HepG2 (cell line): Measurements from ENCODE around the gene TMEM219. TPM values are rescaled to one million over a fixed set of nuclear protein-coding genes. Genes with fewer than 3 reads are reported as not detected.

Source experiments
- ATAC-seq: fragments of 200-7000 bp; cut with Tn5 transposase; 3 replicates; pipeline ENCODE4 v1.9.1; 2020; ENCODE audit warnings: mild to moderate bottlenecking, moderate library complexity
- BruUV-seq: library from RNA; stranded (reverse); fragments of 400-500 nt; replicated peaks from 2 replicates; lab custom pipeline; 2021; lab: Mats Ljungman, UMichigan
- CTCF ChIA-PET: fragments of 300-600 bp; formaldehyde crosslinking; extraction: SDS; loops from one replicate; lab custom pipeline; 2021; ENCODE audit warnings: low total read pairs, inconsistent platforms, low intra/inter-chr PET ratio; lab: Yijun Ruan, JAX
- POLR2A ChIA-PET: fragments of 350-600 bp; sonication (Branson Sonifier 250); formaldehyde crosslinking; loops from one replicate; lab custom pipeline; 2020; ENCODE audit warnings: antibody characterized with exemption, inconsistent platforms; lab: Yijun Ruan, JAX
- DNase-seq: peaks from one replicate; pipeline ENCODE4 v3.0.0-alpha.2; 2015; ENCODE audit warnings: low spot score
- FAIRE-seq: peaks from 3 replicates; lab custom pipeline; 2011; peaks lifted over from hg19 to GRCh38; lab: Jason Lieb, UNC
- H2AFZ ChIP-seq: one replicate; pipeline ENCODE4 v1.6.1; 2011; ENCODE audit warnings: low read length, inconsistent platforms
- H3K27ac ChIP-seq: fragments of 300-600 bp; 3 replicates; pipeline ENCODE4 v1.8.0; 2011; ENCODE audit warnings: mixed run types, mild to moderate bottlenecking, mixed read lengths, low read length, inconsistent platforms; ENCODE audit not compliant: insufficient read depth; ENCODE audit errors: extremely low read length
- H3K27me3 ChIP-seq, 2 experiments: fragments of 200-600 bp in 1 of 2; 2 replicates in 1 of 2; 3 replicates in 1 of 2; pipeline versions ENCODE4 v1.6.0 to v1.8.0; 2011; ENCODE audit warnings: low read length in 2 of 2, mild to moderate bottlenecking in 2 of 2, moderate library complexity in 2 of 2, inconsistent platforms in 1 of 2; ENCODE audit not compliant: insufficient read depth in 2 of 2, control insufficient read depth in 1 of 2
- H3K36me3 ChIP-seq, 2 experiments: fragments of 200-600 bp in 1 of 2; replicated peaks in 1 of 2; 2 replicates in 1 of 2; 3 replicates in 1 of 2; pipeline versions ENCODE4 v1.5.1 to v1.8.0; 2011; ENCODE audit warnings: low read length in 2 of 2, inconsistent platforms in 1 of 2; ENCODE audit not compliant: insufficient read depth in 2 of 2, control insufficient read depth in 1 of 2
- H3K4me1 ChIP-seq: 2 replicates; pipeline ENCODE4 v1.5.1; 2012; ENCODE audit warnings: low read length, inconsistent platforms; ENCODE audit not compliant: insufficient read depth
- H3K4me2 ChIP-seq: 2 replicates; pipeline ENCODE4 v1.6.0; 2011; ENCODE audit warnings: low read depth, low read length, inconsistent platforms
- H3K4me3 ChIP-seq, 3 experiments: fragments of 200-600 bp in 1 of 3; sonication (generic), shearing (Covaris generic) in 1 of 3; replicated peaks in 1 of 3; 2 replicates each; pipeline ENCODE4 v1.5.1; 2011 to 2016; ENCODE audit warnings: low read length in 3 of 3, inconsistent platforms in 2 of 3, low read depth in 2 of 3, mild to moderate bottlenecking in 2 of 3, control low read depth in 1 of 3, mixed read lengths in 1 of 3; ENCODE audit not compliant: insufficient read depth in 1 of 3
- H3K79me2 ChIP-seq: one replicate; pipeline ENCODE4 v1.6.1; 2011; ENCODE audit warnings: low read length, inconsistent platforms; ENCODE audit not compliant: insufficient read depth
- H3K9ac ChIP-seq: 2 replicates; pipeline ENCODE4 v1.6.0; 2011; ENCODE audit warnings: mild to moderate bottlenecking, low read depth, low read length, inconsistent platforms; ENCODE audit not compliant: insufficient read depth
- H3K9me3 ChIP-seq: 2 replicates; pipeline ENCODE4 v1.5.1; 2012; ENCODE audit warnings: mild to moderate bottlenecking, low read length
- H4K20me1 ChIP-seq: 2 replicates; pipeline ENCODE4 v1.6.0; 2011; ENCODE audit warnings: inconsistent platforms, mild to moderate bottlenecking, low read length, moderate library complexity; ENCODE audit not compliant: insufficient read depth
- ATF1 ChIP-seq: IDR thresholded peaks from 2 replicates; pipeline ENCODE4 v1.6.1; 2016; ENCODE audit warnings: mild to moderate bottlenecking, control low read depth
- CEBPG ChIP-seq: IDR thresholded peaks from 2 replicates; pipeline ENCODE4 v1.6.1; 2016
- IRX3 ChIP-seq: sonication (generic); formaldehyde crosslinking; IDR thresholded peaks from 2 replicates; pipeline ENCODE4 v1.8.1; 2023; ENCODE audit warnings: mild to moderate bottlenecking, low read depth, missing genetic modification reagents, borderline replicate concordance
- MXD4 ChIP-seq: IDR thresholded peaks from 2 replicates; pipeline ENCODE4 v1.6.1; 2016; ENCODE audit warnings: mild to moderate bottlenecking, missing biosample characterization, missing genetic modification reagents
- NCOR1 ChIP-seq: fragments of 200-600 bp; sonication (generic); IDR thresholded peaks from 2 replicates; pipeline ENCODE4 v1.7.0; 2017; ENCODE audit warnings: antibody characterized with exemption, low read length, borderline replicate concordance
- PHF8 ChIP-seq: sonication (generic); formaldehyde crosslinking; IDR thresholded peaks from 2 replicates; pipeline ENCODE4 v1.5.0; 2020; ENCODE audit warnings: missing genetic modification reagents
- SPEN ChIP-seq: sonication (generic); formaldehyde crosslinking; IDR thresholded peaks from 2 replicates; pipeline ENCODE4 v1.5.1; 2020; ENCODE audit warnings: low read depth, mild to moderate bottlenecking, missing genetic modification reagents
- SUZ12 ChIP-seq: fragments of 150-350 bp; IDR thresholded peaks from 2 replicates; pipeline ENCODE4 v1.6.1; 2014; ENCODE audit warnings: low read depth, low read length
- SYNCRIP ChIP-seq: fragments of 200-400 bp; formaldehyde crosslinking; IDR thresholded peaks from 2 replicates; pipeline ENCODE4 v1.6.1; 2018; ENCODE audit warnings: mild to moderate bottlenecking, low read depth, low read length; ENCODE audit not compliant: insufficient read depth
- ZFP41 ChIP-seq: sonication (generic); formaldehyde crosslinking; IDR thresholded peaks from 2 replicates; pipeline ENCODE4 v1.4.0; 2020; ENCODE audit warnings: mild to moderate bottlenecking, missing genetic modification reagents, borderline replicate concordance
- ZFX ChIP-seq: sonication (generic); formaldehyde crosslinking; IDR thresholded peaks from 2 replicates; pipeline ENCODE4 v1.4.0; 2020; ENCODE audit warnings: mild to moderate bottlenecking, low read depth, missing genetic modification reagents, moderate library complexity
- ZNF20 ChIP-seq: sonication (generic); formaldehyde crosslinking; IDR thresholded peaks from 2 replicates; pipeline ENCODE4 v1.4.0; 2020; ENCODE audit warnings: mild to moderate bottlenecking, moderate library complexity, missing genetic modification reagents
- ZNF251 ChIP-seq: sonication (generic); formaldehyde crosslinking; IDR thresholded peaks from 2 replicates; pipeline ENCODE4 v1.9.0; 2021; ENCODE audit warnings: mild to moderate bottlenecking, missing genetic modification reagents
- ZNF253 ChIP-seq: sonication (generic); formaldehyde crosslinking; IDR thresholded peaks from 2 replicates; pipeline ENCODE4 v1.8.0; 2022; ENCODE audit warnings: mild to moderate bottlenecking, missing genetic modification reagents, borderline replicate concordance
- ZNF317 ChIP-seq: sonication (generic); formaldehyde crosslinking; IDR thresholded peaks from 2 replicates; pipeline ENCODE4 v1.5.0; 2020; ENCODE audit warnings: mild to moderate bottlenecking, missing genetic modification reagents
- ZNF616 ChIP-seq: sonication (generic); formaldehyde crosslinking; IDR thresholded peaks from 2 replicates; pipeline ENCODE4 v1.5.0; 2020; ENCODE audit warnings: low read depth, mild to moderate bottlenecking, missing genetic modification reagents
- ZNF703 ChIP-seq: sonication (generic); formaldehyde crosslinking; IDR thresholded peaks from 2 replicates; pipeline ENCODE4 v1.5.1; 2020; ENCODE audit warnings: missing genetic modification reagents, mild to moderate bottlenecking, moderate library complexity, borderline replicate concordance
- ZZZ3 ChIP-seq: sonication (generic); formaldehyde crosslinking; IDR thresholded peaks from 2 replicates; pipeline ENCODE4 v1.4.0; 2020; ENCODE audit warnings: missing genetic modification reagents, mild to moderate bottlenecking, borderline replicate concordance
- WGBS: methylation state at CpG from one replicate; pipeline ENCODE4 v1.1.6; 2017; ENCODE audit warnings: low lambda C conversion rate; 5-methylcytosine and 5-hydroxymethylcytosine counted together
- in situ Hi-C: cut with HindIII; loops from 2 replicates; pipeline ENCODE4 v1.10.0; 2017; ENCODE audit warnings: low pct_unique_long_range_greater_than_20kb; ENCODE audit not compliant: extremely low pct_ligation_motif_present
- intact Hi-C: fragments of 100-400 bp; cut with micrococcal nuclease; formaldehyde crosslinking; loops from one replicate; pipeline ENCODE4 v1.10.0; 2022; ENCODE audit not compliant: unreplicated experiment
- polyA plus RNA-seq, 8 experiments: library from polyadenylated mRNA; depleted of rRNA in 3 of 8; stranded (reverse) in 7 of 8; unstranded in 1 of 8; fragments of >200 nt; fragmentation: Illumina TruSeq in 4 of 8; extraction: Trizol in 4 of 8; gene quantifications; 2 replicates each; pipeline versions ENCODE4 v1.2.1 to v1.2.3, GENCODE V29; 2011 to 2016; ENCODE audit warnings: low read depth in 4 of 8, missing spikeins in 1 of 8, mixed read lengths in 1 of 8; ENCODE audit not compliant: insufficient read depth in 1 of 8
- total RNA-seq, 5 experiments: library from RNA; depleted of rRNA; stranded (reverse); fragments of >200 nt; fragmentation: Illumina TruSeq; extraction: Trizol; gene quantifications; 2 replicates each; pipeline ENCODE4 v1.2.3, GENCODE V29; 2016; ENCODE audit warnings: low read depth in 1 of 5
- TF ChIP-seq, protein P1 (sequence below): sonication (generic); formaldehyde crosslinking; IDR thresholded peaks from 2 replicates; pipeline ENCODE4; 2020; ENCODE audit warnings: missing genetic modification reagents, mild to moderate bottlenecking, borderline replicate concordance
- TF ChIP-seq, protein P2 (sequence below): sonication (generic); formaldehyde crosslinking; IDR thresholded peaks from 2 replicates; pipeline ENCODE4 v1.8.1; 2023; ENCODE audit warnings: missing genetic modification reagents, mild to moderate bottlenecking, borderline replicate concordance

TMEM219 gene
- total and polyA plus RNA-seq, 2 of the 13 experiments (the other 11 are each of a cell fraction or from before 2014, with no cell fraction given) = 105 to 115 TPM

DNA sequence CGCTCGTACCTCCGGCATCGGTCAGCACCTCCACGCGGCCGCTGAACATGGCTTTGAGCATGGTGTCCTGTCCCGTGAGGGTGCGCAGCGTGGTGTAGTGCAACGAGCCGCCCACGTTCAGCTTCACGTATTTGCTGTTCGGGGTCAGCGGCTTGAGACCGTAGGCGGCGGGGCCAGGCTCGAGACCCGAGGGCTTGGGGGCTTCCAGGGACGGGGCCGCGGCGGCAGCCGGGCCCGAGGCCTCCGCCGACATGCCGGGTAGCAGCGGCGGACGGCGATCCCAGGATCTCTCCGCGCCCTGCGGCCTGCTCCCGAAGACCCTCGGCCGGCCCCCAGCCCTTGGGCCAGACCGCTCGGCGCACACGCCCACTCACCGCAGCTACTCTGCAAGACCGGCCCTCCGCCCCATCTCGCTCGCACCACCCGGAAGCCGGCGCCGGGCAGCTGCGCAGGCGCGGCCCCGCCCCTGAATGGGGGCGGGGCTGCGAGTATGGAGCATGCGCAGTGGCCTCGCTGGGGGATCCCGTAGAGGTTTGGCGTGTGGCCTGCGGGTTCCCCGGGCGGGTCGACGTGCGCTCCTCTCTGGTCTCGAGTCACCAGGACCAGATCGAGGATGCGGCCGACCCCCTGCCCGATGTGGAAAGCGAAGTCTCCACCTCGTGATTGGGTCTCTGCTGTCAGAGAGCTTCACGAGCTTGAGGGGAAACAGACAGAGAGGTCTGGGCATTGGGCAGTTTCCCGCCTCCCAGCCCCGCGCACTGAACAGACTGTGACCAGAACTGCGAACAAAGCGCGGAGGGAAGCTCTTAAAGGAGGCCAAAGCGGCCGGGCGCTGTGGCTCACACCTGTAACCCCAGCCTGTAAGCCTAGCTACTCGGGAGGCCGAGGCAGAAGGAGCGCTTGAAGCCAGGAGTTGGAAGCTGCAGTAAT is 35.8 kb upstream of the TMEM219 start, which contains the start of gene KCTD13:
KCTD13 (minus strand) TSS at position 446 of the 930 bp plus-strand sequence; CDS start at position 253, 193 bp downstream.
- FAIRE-seq = no peak
- H3K79me2 ChIP-seq = peaks cover 13% of the 10 kb centered on the region
- TF ChIP-seq ZFP41 (CRISPR knock-in tag) = peak; percentile 85; the same call in 1 of the 2 replicates
- TF ChIP-seq, protein P1, sequence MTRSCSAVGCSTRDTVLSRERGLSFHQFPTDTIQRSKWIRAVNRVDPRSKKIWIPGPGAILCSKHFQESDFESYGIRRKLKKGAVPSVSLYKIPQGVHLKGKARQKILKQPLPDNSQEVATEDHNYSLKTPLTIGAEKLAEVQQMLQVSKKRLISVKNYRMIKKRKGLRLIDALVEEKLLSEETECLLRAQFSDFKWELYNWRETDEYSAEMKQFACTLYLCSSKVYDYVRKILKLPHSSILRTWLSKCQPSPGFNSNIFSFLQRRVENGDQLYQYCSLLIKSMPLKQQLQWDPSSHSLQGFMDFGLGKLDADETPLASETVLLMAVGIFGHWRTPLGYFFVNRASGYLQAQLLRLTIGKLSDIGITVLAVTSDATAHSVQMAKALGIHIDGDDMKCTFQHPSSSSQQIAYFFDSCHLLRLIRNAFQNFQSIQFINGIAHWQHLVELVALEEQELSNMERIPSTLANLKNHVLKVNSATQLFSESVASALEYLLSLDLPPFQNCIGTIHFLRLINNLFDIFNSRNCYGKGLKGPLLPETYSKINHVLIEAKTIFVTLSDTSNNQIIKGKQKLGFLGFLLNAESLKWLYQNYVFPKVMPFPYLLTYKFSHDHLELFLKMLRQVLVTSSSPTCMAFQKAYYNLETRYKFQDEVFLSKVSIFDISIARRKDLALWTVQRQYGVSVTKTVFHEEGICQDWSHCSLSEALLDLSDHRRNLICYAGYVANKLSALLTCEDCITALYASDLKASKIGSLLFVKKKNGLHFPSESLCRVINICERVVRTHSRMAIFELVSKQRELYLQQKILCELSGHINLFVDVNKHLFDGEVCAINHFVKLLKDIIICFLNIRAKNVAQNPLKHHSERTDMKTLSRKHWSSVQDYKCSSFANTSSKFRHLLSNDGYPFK = peak; percentile 86
- peak; percentile 94 for TF ChIP-seq ZZZ3 (CRISPR knock-in tag)
- TF ChIP-seq PHF8 (CRISPR knock-in tag) = peak; percentile 96
- TF ChIP-seq ZNF253 (CRISPR knock-in tag) = peak; percentile 91; the same call in 1 of the 2 replicates
- TF ChIP-seq SYNCRIP = no peak
- TF ChIP-seq ZFX = peak; percentile 97
- TF ChIP-seq ZNF616 (CRISPR knock-in tag) = peak; percentile 92
- 0 out of 2 replicates have a peak, but pooled peaks have one; percentile 34 for TF ChIP-seq ZNF20
- TF ChIP-seq, protein P2, sequence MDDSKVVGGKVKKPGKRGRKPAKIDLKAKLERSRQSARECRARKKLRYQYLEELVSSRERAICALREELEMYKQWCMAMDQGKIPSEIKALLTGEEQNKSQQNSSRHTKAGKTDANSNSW (CRISPR knock-in tag) = no peak; the same call in 1 of the 2 replicates
- peak; percentile 91 for TF ChIP-seq SPEN (CRISPR knock-in tag)
- TF ChIP-seq ZNF703 (CRISPR knock-in tag) = peak; percentile 64; the same call in 1 of the 2 replicates
- TF ChIP-seq IRX3 (CRISPR knock-in tag) = peak; percentile 84
- no peak for TF ChIP-seq SUZ12
- no peak for TF ChIP-seq ATF1 (CRISPR knock-in tag)
- TF ChIP-seq CEBPG (CRISPR knock-in tag) = peak; percentile 16; the same call in 1 of the 2 replicates
- peak; percentile 74 for TF ChIP-seq ZNF317 (CRISPR knock-in tag)
- peak; percentile 61 for TF ChIP-seq MXD4 (CRISPR knock-in tag)
- TF ChIP-seq ZNF251 (CRISPR knock-in tag) = 0 out of 2 replicates have a peak, but pooled peaks have one; percentile 88
- no peak; the same call in 1 of the 2 replicates for TF ChIP-seq NCOR1

More for the DNA sequence above, 35.8 kb upstream of the TMEM219 start, which contains the start of gene KCTD13:
- ChIA-PET POLR2A (interaction anchor here (0.5 to 4.3 kb wide), 27 partner anchors 8 to 247 kb away, joined by 3 to 68 read pairs (median 5); partner anchors contain the start of genes ALDOA, ASPHD1, CDIPT and PAGR1), CTCF (no interaction called here)
- DNase-seq = peak; percentile 82
- ATAC-seq = peak; percentile 96
- peak within 1 kb of the TSS; percentile 77 for H3K27ac ChIP-seq
- peak within 1 kb of the TSS; percentile 80 to 96 (median 87) for H3K4me3 ChIP-seq
- WGBS = under 1% methylated on average over 21 of the region's 89 CpGs
- H3K36me3 ChIP-seq = peaks cover 2 to 17% of the 10 kb centered on the region in 2 experiments; a peak in 3 of 5 replicates
- no peaks in the 10 kb centered on the region for H3K9me3 ChIP-seq
- H3K9ac ChIP-seq = peak within 1 kb of the TSS; percentile 83
- in situ Hi-C loops = loop anchor here (5.0 kb wide), 1 partner anchor 36 kb away; the partner anchor contains the start of gene TMEM219
- H3K4me2 ChIP-seq = peak within 1 kb of the TSS; percentile 98
- peak within 1 kb of the TSS; percentile 55 for H2AFZ ChIP-seq
- H3K4me1 ChIP-seq = peaks cover 31% of the 10 kb centered on the region
- no peaks in the 10 kb centered on the region for H3K27me3 ChIP-seq
- no TSS peak for BruUV-seq
- intact Hi-C loops = loop anchor here (1.0 to 5.0 kb wide), 3 partner anchors 36 to 95 kb away; partner anchors contain the start of genes TAOK2 and TMEM219
- no peaks in the 10 kb centered on the region for H4K20me1 ChIP-seq
